K562 (cell line): ENCODE results near the gene MINDY4. TPM values are rescaled to one million over a fixed set of nuclear protein-coding genes. Genes with fewer than 3 reads are reported as not detected.

Experiments
- AFF4 ChIP-seq: sonication (generic); formaldehyde crosslinking; IDR thresholded peaks from 2 replicates; pipeline ENCODE4 v1.8.0; 2023; ENCODE audit warnings: mild to moderate bottlenecking, missing genetic modification reagents
- ARID1B ChIP-seq: fragments of 450-650 bp; IDR thresholded peaks from 2 replicates; pipeline ENCODE4 v1.6.1; 2016; ENCODE audit warnings: antibody characterized with exemption, mild to moderate bottlenecking, inconsistent platforms
- CBX3 ChIP-seq, 2 experiments: IDR thresholded peaks; 1 replicate in 1 of 2; 2 replicates in 1 of 2; pipeline ENCODE4 v1.6.1; 2012; ENCODE audit warnings: inconsistent platforms in 2 of 2, low read length in 2 of 2, borderline replicate concordance in 1 of 2, control low read depth in 1 of 2
- CC2D1A ChIP-seq: fragments of 450-650 bp; IDR thresholded peaks from 2 replicates; pipeline ENCODE4 v1.6.1; 2017; ENCODE audit warnings: mild to moderate bottlenecking
- CEBPG ChIP-seq, 3 experiments: fragments of 200-800 bp in 1 of 3; sonication (Bioruptor generic) in 1 of 3; sonication (generic) in 1 of 3; formaldehyde crosslinking in 1 of 3; IDR thresholded peaks in 2 of 3; conservative IDR thresholded peaks in 1 of 3; 2 replicates each; pipeline versions ENCODE4 v1.6.1 to v1.8.0; 2016 to 2022; ENCODE audit warnings: missing compliant biosample characterization in 2 of 3, missing genetic modification characterization in 2 of 3, mild to moderate bottlenecking in 1 of 3, missing genetic modification reagents in 1 of 3
- CXXC5 ChIP-seq: fragments of 250-450 bp; sonication (Bioruptor Pico); IDR thresholded peaks from 2 replicates; pipeline ENCODE4 v1.8.0; 2022; ENCODE audit warnings: inconsistent platforms, mild to moderate bottlenecking, moderate library complexity
- ILF3 ChIP-seq: fragments of 450-650 bp; IDR thresholded peaks from 2 replicates; pipeline ENCODE4 v1.6.1; 2018; ENCODE audit warnings: antibody characterized with exemption, mild to moderate bottlenecking, moderate library complexity, borderline replicate concordance
- MLLT1 ChIP-seq, 2 experiments: fragments of 450-650 bp; IDR thresholded peaks; 2 replicates each; pipeline ENCODE4 v1.6.1; 2016
- NR2C1 ChIP-seq, 2 experiments: fragments of 450-650 bp; IDR thresholded peaks; 2 replicates each; pipeline ENCODE4 v1.6.1; 2017; ENCODE audit warnings: mild to moderate bottlenecking in 2 of 2, antibody characterized with exemption in 1 of 2, inconsistent platforms in 1 of 2, missing compliant biosample characterization in 1 of 2, missing genetic modification characterization in 1 of 2
- PTRF ChIP-seq: fragments of 450-650 bp; IDR thresholded peaks from 2 replicates; pipeline ENCODE4 v1.6.1; 2016; ENCODE audit warnings: mild to moderate bottlenecking, missing genetic modification characterization, missing compliant biosample characterization
- RUNX1 ChIP-seq: sonication (generic); IDR thresholded peaks from 2 replicates; pipeline ENCODE4 v1.6.1; 2016; ENCODE audit warnings: antibody characterized with exemption, low read depth
- SMARCB1 ChIP-seq: IDR thresholded peaks from 2 replicates; pipeline ENCODE4 v1.6.1; 2011; ENCODE audit warnings: improper control_type of control experiment, low read depth; ENCODE audit not compliant: insufficient read length
- TAF9B ChIP-seq: fragments of 450-650 bp; IDR thresholded peaks from 2 replicates; pipeline ENCODE4 v1.6.1; 2018; ENCODE audit warnings: mild to moderate bottlenecking; ENCODE audit not compliant: partially characterized antibody
- TARDBP ChIP-seq: fragments of 450-650 bp; IDR thresholded peaks from 2 replicates; pipeline ENCODE4 v1.6.1; 2016
- TEAD1 ChIP-seq, 2 experiments: fragments of 450-650 bp in 1 of 2; sonication (generic) in 1 of 2; formaldehyde crosslinking; IDR thresholded peaks; 2 replicates each; pipeline versions ENCODE4 v1.4.0 to v1.8.0; 2020 to 2022; ENCODE audit warnings: mild to moderate bottlenecking in 2 of 2, missing genetic modification reagents in 1 of 2
- XRCC5 ChIP-seq: fragments of 200-400 bp; formaldehyde crosslinking; IDR thresholded peaks from 2 replicates; pipeline ENCODE4 v1.6.1; 2017; ENCODE audit warnings: low read depth, mild to moderate bottlenecking, low read length
- ZNF41 ChIP-seq: fragments of 250-450 bp; sonication (Bioruptor Pico); conservative IDR thresholded peaks from 2 replicates; pipeline ENCODE4 v1.4.0; 2020; ENCODE audit warnings: mild to moderate bottlenecking
- ZNF512 ChIP-seq: IDR thresholded peaks from 2 replicates; pipeline ENCODE4 v1.6.1; 2016; ENCODE audit warnings: missing genetic modification characterization, missing compliant biosample characterization
- polyA plus RNA-seq, 8 experiments: library from polyadenylated mRNA; depleted of rRNA in 4 of 8; stranded (reverse) in 5 of 8; unstranded in 3 of 8; fragments of >200 nt; fragmentation: Nextera tagmentation in 2 of 8; fragmentation: Illumina TruSeq in 1 of 8; extraction: Ambion mirVana in 2 of 8; extraction: Trizol in 1 of 8; gene quantifications; 2 replicates each; pipeline versions ENCODE4 v1.2.1 to v1.2.3, GENCODE V29; 2011 to 2014; ENCODE audit warnings: inconsistent platforms in 1 of 8, missing spikeins in 1 of 8
- total RNA-seq, 7 experiments: library from RNA; depleted of rRNA in 6 of 7; stranded (reverse); fragments of >200 nt in 6 of 7; fragmentation: Illumina TruSeq in 2 of 7; extraction: Trizol in 2 of 7; gene quantifications; 2 replicates each; pipeline versions ENCODE4 v1.2.1 to v1.2.3, GENCODE V29; 2011 to 2021; ENCODE audit warnings: low replicate concordance in 1 of 7

MINDY4 gene
- total and polyA plus RNA-seq, 9 of the 15 experiments (the other 6 are each of a cell fraction or from before 2014, with no cell fraction given) = 2.1 to 16.7 (median 11.0) TPM

GRCh38 chr7:30761214-30762156 lies 9.7 kb upstream of the MINDY4 start (continued):
- no peak for TF ChIP-seq CEBPG (CRISPR knock-in tag; IDR thresholded peaks at IDR 0.05)
- TF ChIP-seq CEBPG (tag; conservative IDR thresholded peaks at IDR 0.05 in 1 of 2, IDR thresholded peaks at IDR 0.05 in 1 of 2) = peak in 1 of 2 experiments; percentile 78; a peak in 2 of 4 replicates
- peak; percentile 94 for TF ChIP-seq TEAD1 (CRISPR knock-in tag; IDR thresholded peaks at IDR 0.05)
- peak; percentile 76; the same call in 1 of the 2 replicates for TF ChIP-seq AFF4
- TF ChIP-seq ZNF41 (CRISPR knock-in tag) = no peak
- peak; percentile 26; the same call in 1 of the 2 replicates for TF ChIP-seq PTRF
- TF ChIP-seq CXXC5 = peak; percentile 88
- peak; percentile 100 for TF ChIP-seq ARID1B
- TF ChIP-seq MLLT1 (IDR thresholded peaks at IDR 0.05) = 0 out of 4 replicates have a peak, but pooled peaks of 1 of the 2 experiments have one; percentile 34
- TF ChIP-seq CBX3 (IDR thresholded peaks at IDR 0.05; ENCODE audit: borderline replicate concordance in 1 of 2, low read length in 2 of 2) = peak in 1 of 2 experiments; percentile 92; a peak in 2 of 3 replicates
- TF ChIP-seq CC2D1A = peak; percentile 97; the same call in 1 of the 2 replicates
- TF ChIP-seq ILF3 = no peak
- no peak for TF ChIP-seq ZNF512 (tag)
- peak; percentile 97 for TF ChIP-seq SMARCB1
- TF ChIP-seq XRCC5 = peak; percentile 72; the same call in 1 of the 2 replicates
- peak; percentile 43; the same call in 1 of the 2 replicates for TF ChIP-seq TARDBP
- TF ChIP-seq NR2C1 (IDR thresholded peaks at IDR 0.05) = peak; percentile 76
- peak; percentile 80 for TF ChIP-seq NR2C1 (tag; IDR thresholded peaks at IDR 0.05)
- peak; percentile 69 for TF ChIP-seq TAF9B
- TF ChIP-seq RUNX1 = 0 out of 2 replicates have a peak, but pooled peaks have one; percentile 21
